GM20000 (cell line): Measurements from ENCODE around the gene PRTFDC1.
"Not testable (repeated sequence)": the region's sequence is repeated elsewhere in the genome, so short reads cannot be mapped to it uniquely, and the experiment has no call there.

Experiments
- DNase-seq: peaks from one replicate; pipeline ENCODE4 v3.0.0; 2012; ENCODE audit warnings: low spot score
- CTCF ChIP-seq: IDR thresholded peaks from 2 replicates; pipeline ENCODE4 v1.5.1; 2012; ENCODE audit warnings: mild to moderate bottlenecking, control low read depth; ENCODE audit errors: extremely low read depth, missing control alignments

PRTFDC1 gene

DNA sequence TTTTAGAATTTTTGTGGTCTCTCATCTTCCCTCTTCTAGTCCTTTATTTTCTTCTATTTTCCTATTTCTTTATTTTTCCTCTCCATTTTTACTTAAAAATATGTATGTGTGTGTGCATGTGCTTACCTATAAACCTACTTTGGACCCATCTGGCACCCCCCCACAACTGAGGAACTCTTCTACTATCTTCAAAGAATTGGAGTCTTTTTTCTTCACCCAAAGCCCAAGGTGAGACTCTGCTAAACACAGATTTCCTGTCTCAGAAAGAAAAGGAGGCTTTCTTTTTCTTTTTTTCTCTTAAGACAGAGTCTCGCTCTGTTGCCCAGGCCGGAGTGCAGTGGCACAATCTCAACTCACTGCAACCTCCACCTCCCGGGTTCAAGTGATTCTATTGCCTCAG is 24.2 kb downstream of the PRTFDC1 start:
- TF ChIP-seq CTCF, result no peak
- no peak for DNase-seq

- TF ChIP-seq CTCF, result no peak
Measured at GRCh38 chr10:24926557-24926956, 25.8 kb downstream of the PRTFDC1 start.

GRCh38 chr10:24925799-24926198 is 26.6 kb downstream of the PRTFDC1 start:
- DNase-seq, result no peak
- TF ChIP-seq CTCF, result no peak

More at GRCh38 chr10:24926557-24926956, 25.8 kb downstream of the PRTFDC1 start:
- no peak for DNase-seq

DNA sequence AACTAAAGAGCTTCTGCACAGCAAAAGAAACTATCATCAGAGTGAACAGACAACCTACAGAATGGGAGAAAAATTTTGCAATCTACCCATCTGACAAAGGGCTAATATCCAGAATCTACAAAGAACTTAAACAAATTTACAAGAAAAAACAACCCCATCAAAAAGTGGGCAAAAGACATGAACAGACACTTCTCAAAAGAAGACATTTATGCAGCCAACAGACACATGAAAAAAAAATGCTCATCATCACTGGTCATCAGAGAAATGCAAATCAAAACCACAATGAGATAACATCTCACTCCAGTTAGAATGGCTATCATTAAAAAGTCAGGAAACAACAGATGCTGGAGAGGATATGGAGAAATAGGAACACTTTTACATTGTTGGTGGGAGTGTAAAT is 27.9 kb downstream of the PRTFDC1 start:
- DNase-seq, result not testable (repeated sequence)

DNA sequence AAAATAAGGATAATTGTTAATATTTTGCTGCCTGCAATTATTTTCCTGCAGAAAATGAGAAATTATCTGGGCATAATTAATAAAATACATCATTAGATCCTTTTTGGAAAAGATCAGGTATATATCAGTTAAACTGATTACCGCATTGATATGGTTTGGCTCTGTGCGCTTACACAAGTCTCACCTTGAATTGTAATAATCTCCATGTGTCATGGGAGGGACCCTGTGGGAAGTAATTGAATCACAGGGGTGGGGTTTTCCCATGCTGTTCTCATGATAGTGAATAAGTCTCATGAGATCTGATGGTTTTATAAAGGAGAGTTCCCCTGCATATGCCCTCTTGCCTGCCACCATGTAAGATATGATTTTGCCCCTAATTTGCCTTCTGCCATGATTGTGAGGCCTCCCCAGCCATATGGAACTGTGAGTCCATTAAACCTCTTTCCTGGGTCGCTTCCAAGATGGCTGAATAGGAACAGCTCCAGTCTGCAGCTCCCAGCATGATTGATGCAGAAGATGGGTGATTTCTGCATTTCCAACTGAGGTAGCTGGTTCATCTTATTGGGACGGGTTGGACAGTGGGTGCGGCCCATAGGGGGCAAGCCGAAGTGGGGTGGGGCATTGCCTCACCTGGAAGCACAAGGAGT is 30.1 kb downstream of the PRTFDC1 start:
- not testable (repeated sequence) for DNase-seq

DNA sequence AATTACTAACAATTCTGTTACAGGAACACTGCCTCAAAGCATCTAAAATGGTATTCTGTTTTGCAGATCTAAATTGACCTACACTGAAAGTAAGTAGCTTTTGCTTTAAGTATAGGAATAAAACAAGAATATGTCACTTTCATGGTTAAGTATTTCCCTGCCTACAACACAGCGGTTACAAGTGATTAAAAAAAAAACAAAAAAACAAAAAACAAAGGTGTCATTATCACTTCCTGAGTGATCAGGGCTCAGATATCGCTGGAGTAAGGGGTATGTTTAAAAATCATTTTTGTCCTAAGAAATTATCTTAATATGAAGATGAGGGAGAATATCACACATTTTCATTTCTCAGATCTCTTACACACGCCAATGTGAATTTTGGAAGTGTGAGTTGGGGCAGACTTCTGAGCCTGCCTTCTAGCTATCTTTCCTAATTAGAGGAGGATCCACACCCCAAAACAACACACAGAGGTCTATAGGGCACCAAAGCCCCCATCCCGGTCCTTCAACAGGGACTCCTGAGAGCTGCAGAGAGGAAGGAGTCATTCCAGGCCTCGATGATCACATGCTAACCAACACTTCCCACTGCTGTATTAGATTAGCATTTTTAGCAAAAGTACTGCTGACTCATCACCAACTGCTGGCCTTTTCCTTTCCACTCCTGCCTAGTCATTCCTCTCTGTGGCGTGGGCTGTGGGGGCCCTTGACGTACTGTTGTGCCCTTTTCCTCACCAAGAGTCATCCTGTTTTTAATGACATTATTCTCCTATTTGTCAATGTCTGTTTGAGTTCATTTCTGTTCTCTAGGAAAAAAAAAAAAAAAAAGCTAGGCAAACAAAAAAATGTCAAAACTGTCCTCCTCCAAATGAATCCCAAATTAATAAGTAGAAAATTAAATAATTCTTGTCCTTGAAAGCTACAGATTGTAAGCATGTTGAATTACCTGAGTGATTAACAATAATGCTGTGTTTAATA is 31.2 kb downstream of the PRTFDC1 start:
- TF ChIP-seq CTCF, result no peak
- DNase-seq, result peak; percentile 28

GRCh38 chr10:24920192-24920591 is 32.2 kb downstream of the PRTFDC1 start:
- not testable (repeated sequence) for DNase-seq

DNA sequence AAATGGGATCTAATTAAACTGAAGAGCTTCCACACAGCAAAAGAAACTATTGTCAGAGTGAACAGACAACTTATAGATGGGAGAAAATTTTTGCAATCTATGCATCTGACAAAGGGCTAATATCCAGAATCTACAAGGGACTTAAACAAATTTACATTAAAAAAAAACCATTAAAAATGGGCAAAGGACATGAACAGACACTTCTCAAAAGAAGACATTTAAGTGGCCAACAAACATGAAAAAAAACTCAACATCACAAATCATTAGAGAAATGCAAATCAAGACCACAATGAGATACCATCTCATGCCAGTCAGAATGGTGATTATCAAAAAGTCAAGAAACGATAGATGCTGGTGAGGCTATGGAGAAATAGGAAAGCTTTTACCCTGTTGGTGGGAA is 32.8 kb downstream of the PRTFDC1 start:
- DNase-seq, result not testable (repeated sequence)

- no peak for TF ChIP-seq CTCF
- DNase-seq, result no peak
Measured at GRCh38 chr10:24917979-24918378, 34.4 kb downstream of the PRTFDC1 start.
